Mesodermal cell (in vitro differentiated cells): ENCODE data around the gene ALDH1L1.

Experiments used
- H3K27ac ChIP-seq: 2 replicates; pipeline ENCODE4 v1.7.0; 2013; ENCODE audit warnings: mild to moderate bottlenecking, low read depth, low read length, moderate library complexity; ENCODE audit not compliant: severe bottlenecking
- H3K36me3 ChIP-seq: 2 replicates; pipeline ENCODE4 v1.7.1; 2013; ENCODE audit warnings: mild to moderate bottlenecking, low read length, moderate library complexity; ENCODE audit not compliant: control insufficient read depth, insufficient read depth
- H3K4me1 ChIP-seq: one replicate; pipeline ENCODE4 v1.7.1; 2013; ENCODE audit warnings: mild to moderate bottlenecking, low read length; ENCODE audit not compliant: insufficient read depth, control insufficient read depth, poor library complexity, severe bottlenecking
- H3K4me3 ChIP-seq: 2 replicates; pipeline ENCODE4 v1.7.0; 2013; ENCODE audit warnings: low read length, control low read depth, mild to moderate bottlenecking; ENCODE audit not compliant: insufficient read depth, poor library complexity, severe bottlenecking; ENCODE audit errors: extremely low read depth
- H3K9me3 ChIP-seq: 2 replicates; pipeline ENCODE4 v1.7.1; 2013; ENCODE audit warnings: mild to moderate bottlenecking, low read length, moderate library complexity; ENCODE audit not compliant: control insufficient read depth
- WGBS, 2 experiments: methylation state at CpG; one replicate each; pipeline ENCODE4 v1.1.5; 2013; ENCODE audit warnings: missing lambda C conversion rate in 2 of 2; ENCODE audit not compliant: insufficient coverage in 2 of 2; 5-methylcytosine and 5-hydroxymethylcytosine counted together

The ALDH1L1 gene

DNA sequence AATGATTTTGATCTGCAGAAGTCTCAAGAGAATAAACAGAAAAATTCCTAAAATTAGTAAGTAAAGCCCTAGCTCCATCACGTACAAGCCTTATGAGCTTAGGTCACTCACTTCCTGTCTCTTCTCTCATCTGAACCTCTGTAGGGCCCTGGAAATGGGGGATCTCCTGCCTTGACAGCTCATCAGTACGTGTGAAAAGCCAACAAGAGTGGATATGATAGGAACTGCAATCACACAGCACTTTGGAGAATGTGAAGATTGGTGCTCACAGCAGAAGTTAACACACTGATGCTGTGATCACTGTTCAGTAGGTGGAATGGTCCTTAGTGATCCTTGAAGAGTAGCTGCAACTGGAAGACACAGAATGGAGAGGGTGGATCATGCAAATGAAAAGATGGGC, 27.8 kb upstream of the ALDH1L1 start:
- peaks cover 10% of the 10 kb centered on the region for H3K4me1 ChIP-seq
- H3K27ac ChIP-seq: no peak overlapping the region
- no peaks in the 10 kb centered on the region for H3K36me3 ChIP-seq
- peaks cover 6% of the 10 kb centered on the region for H3K9me3 ChIP-seq
- WGBS, 2 experiments: 83 to 86% methylated on average over 1 to 2 of the region's 2 CpGs
- H3K4me3 ChIP-seq: no peak overlapping the region

DNA sequence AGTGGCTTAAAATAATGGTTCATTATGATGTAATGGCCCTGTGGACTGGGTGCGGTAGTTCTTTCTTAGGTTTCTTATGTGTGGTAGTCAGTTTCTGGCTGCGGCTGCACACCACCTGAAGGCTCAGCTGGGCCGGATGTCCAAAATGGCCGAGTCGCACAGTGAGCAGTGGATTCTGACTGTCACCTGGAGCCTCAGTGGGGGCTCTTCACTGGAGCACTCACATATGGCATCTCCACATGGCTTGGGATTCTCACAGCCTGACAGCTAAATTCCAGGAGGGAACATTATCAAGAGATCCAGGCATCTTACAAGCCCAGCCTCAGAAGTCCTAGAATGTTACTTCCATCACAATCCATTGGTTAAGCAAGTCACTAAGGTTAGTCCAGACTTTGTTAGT, 26.8 kb upstream of the ALDH1L1 start:
- no peak overlapping the region for H3K27ac ChIP-seq
- H3K36me3 ChIP-seq: no peaks in the 10 kb centered on the region
- H3K4me1 ChIP-seq: peaks cover 10% of the 10 kb centered on the region
- H3K9me3 ChIP-seq: peaks cover 6% of the 10 kb centered on the region
- 96 to 100% methylated on average over 4 to 5 of the region's 5 CpGs for whole genome bisulfite sequencing, 2 experiments
- no peak overlapping the region for H3K4me3 ChIP-seq

DNA sequence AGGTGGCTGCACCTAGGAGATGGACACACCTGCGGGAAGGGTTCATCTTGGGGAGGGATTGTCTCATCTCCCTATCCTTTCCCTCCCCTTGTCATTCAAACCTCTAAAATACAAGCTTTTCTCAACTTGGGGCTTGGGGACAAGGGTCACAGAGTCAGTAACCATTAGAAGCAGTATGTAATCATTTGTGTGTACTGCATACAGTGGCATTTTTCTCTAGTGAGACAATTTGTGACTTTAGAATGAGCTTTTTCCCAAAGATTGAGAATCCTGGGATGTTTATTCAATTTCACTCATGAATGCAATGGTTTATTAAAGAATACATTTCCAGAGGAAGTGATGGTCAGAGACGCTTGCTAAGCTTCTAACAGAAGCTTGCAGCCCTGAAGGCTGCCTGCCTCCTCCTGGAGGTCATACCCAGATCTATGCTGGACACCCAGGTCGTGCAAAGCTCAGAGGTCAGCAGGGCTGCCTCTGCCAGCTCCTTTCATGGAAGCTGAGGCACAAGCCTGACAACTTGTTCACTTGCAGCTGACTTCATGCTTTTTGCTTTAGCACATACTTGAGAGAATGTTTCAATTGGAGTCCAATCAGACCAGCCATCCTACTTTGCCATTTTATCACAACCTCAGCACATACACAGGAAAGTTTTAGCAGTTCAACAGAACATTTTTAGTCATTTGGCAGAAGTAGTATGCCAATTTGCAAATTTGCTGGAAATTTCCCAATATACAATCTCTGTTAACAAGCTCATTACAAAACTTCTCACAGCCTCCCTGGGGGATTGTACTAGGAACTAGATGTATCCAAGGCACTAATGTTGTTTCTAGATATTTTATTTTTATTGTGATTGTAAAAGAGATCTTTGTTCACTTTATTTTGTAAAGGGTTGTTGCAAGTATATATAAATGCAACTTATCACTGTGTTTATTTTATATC, 25.6 kb upstream of the ALDH1L1 start:
- Histone ChIP-seq H3K27ac (no peak overlapping the region), H3K9me3 (peaks cover 6% of the 10 kb centered on the region), H3K36me3 (no peaks in the 10 kb centered on the region), H3K4me1 (peaks cover 10% of the 10 kb centered on the region), H3K4me3 (no peak overlapping the region)
- WGBS, 2 experiments: 80 to 81% methylated on average over 2 of the region's 3 CpGs

DNA sequence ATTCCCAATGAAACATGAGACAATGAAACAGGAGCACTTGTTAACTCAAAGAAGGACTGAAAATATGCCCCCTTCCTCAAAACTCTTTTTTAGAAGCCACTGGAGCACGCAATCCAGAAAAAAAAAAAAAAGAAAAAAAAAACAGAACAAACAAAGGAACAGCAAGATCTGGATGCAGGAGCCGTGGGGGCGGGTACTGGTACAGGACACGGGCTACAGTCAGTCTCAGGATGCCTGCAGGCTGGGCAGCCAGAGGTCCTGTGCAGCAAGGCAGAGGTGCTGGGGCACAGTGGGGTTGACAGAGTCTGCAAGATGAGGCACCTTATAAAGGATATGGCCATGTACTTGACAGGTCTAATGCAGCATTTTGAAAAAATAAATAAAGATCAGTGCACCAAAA, 22.3 kb upstream of the ALDH1L1 start:
- Histone ChIP-seq H3K27ac (no peak overlapping the region), H3K4me3 (no peak overlapping the region), H3K36me3 (no peaks in the 10 kb centered on the region), H3K4me1 (no peaks in the 10 kb centered on the region), H3K9me3 (no peaks in the 10 kb centered on the region)
- 55 to 58% methylated on average over 3 to 4 of the region's 4 CpGs for WGBS, 2 experiments

- no peak overlapping the region for H3K27ac ChIP-seq
- no peaks in the 10 kb centered on the region for H3K36me3 ChIP-seq
- 42% methylated on average over 3 of the region's 3 CpGs; no CpG with 5 or more reads in 1 of the 2 experiments for WGBS, 2 experiments
- no peaks in the 10 kb centered on the region for H3K4me1 ChIP-seq
- H3K9me3 ChIP-seq: peaks cover 3% of the 10 kb centered on the region
- no peak overlapping the region for H3K4me3 ChIP-seq
These were observed 21.9 kb upstream of the ALDH1L1 start for GRCh38 chr3:126202276-126202675.

DNA sequence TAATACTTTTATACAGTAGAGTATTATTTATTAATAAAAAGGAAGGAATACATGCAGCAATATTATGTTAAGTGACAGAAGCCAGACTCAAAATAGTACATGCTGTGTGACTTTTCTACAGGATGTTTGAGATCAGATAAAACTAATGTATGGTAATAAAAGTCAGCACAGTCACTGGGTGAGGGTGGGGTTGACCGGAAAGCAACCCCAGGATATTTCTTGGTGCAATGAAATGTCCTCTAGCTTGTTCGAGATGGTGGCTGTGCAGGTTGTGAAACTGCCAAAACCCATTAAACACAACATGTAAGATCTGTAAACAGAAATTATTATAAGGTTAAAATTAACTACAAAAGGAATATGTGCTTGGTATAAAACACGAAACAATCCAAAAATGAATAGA, 20.8 kb upstream of the ALDH1L1 start:
- no peaks in the 10 kb centered on the region for H3K4me1 ChIP-seq
- H3K4me3 ChIP-seq: no peak overlapping the region
- H3K9me3 ChIP-seq: peaks cover 14% of the 10 kb centered on the region
- no peak overlapping the region for H3K27ac ChIP-seq
- H3K36me3 ChIP-seq: no peaks in the 10 kb centered on the region
- no CpG with 5 or more reads among the region's 3 CpGs for WGBS, 2 experiments

GRCh38 chr3:126200534-126200933, 20.1 kb upstream of the ALDH1L1 start:
- Histone ChIP-seq H3K4me1 (no peaks in the 10 kb centered on the region), H3K27ac (no peak overlapping the region), H3K36me3 (no peaks in the 10 kb centered on the region), H3K9me3 (peaks cover 16% of the 10 kb centered on the region), H3K4me3 (no peak overlapping the region)
- 69% methylated on average over 2 of the region's 3 CpGs; no CpG with 5 or more reads in 1 of the 2 experiments for WGBS, 2 experiments

- Histone ChIP-seq H3K4me3 (no peak overlapping the region), H3K27ac (no peak overlapping the region), H3K4me1 (no peaks in the 10 kb centered on the region), H3K9me3 (peaks cover 23% of the 10 kb centered on the region), H3K36me3 (no peaks in the 10 kb centered on the region)
- WGBS, 2 experiments: 75 to 100% methylated on average over 1 of the region's 2 CpGs
These were observed 18.9 kb upstream of the ALDH1L1 start for GRCh38 chr3:126199256-126199655.

DNA sequence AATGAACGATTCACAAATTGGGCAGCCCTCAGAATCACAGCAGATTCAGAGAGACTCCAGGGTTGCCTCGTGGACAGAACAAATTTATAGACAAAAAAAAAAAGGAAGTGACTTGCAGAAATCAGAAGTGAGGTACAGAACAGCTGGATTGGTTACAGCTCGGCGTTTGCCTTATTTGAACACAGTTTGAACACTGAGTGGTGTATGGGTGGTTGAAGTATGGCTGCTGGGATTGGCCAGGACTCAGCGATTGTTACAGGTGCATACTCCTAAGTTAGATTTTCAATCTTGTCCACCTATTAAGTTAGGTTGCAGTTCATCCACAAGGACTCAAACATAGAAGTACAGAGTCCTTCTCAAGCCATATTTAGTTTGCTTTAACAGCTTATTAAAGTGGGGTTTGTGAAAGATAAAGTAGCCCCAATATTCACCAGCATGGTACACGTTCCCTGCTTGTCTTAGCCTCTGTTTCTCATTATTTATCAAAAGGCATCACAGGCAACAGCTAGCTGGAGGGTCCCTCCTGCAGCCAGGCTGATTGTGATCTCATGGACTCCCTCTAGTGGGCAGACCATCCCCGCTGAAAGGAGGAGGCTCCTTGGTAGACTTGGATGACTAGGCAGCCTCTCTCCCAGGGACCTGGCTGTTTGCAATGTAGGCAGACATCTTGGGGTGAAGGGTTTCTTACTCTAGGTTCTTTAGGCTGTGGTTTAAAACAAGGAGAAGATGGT, 17.6 kb upstream of the ALDH1L1 start:
- Histone ChIP-seq H3K36me3 (no peaks in the 10 kb centered on the region), H3K4me1 (no peaks in the 10 kb centered on the region), H3K9me3 (peaks cover 32% of the 10 kb centered on the region), H3K27ac (no peak overlapping the region), H3K4me3 (no peak overlapping the region)
- WGBS, 2 experiments: 53 to 58% methylated on average over 5 to 6 of the region's 7 CpGs

GRCh38 chr3:126197343-126197742, 17.0 kb upstream of the ALDH1L1 start:
- peaks cover 38% of the 10 kb centered on the region for H3K9me3 ChIP-seq
- no peaks in the 10 kb centered on the region for H3K4me1 ChIP-seq
- no peak overlapping the region for H3K4me3 ChIP-seq
- WGBS, 2 experiments: 73 to 76% methylated on average over 4 of the region's 4 CpGs
- no peaks in the 10 kb centered on the region for H3K36me3 ChIP-seq
- H3K27ac ChIP-seq: no peak overlapping the region
